GM18498 (cell line): ENCODE measurements around the gene CASD1.

Experiments used
- ATAC-seq: cut with Tn5 transposase; IDR thresholded peaks from one replicate; pipeline ENCODE4 v1.9.1; 2021; ENCODE audit warnings: mild to moderate bottlenecking, moderate library complexity; ENCODE audit not compliant: unreplicated experiment

Gene CASD1

GRCh38 chr7:94578614-94579013, 69.0 kb downstream of the CASD1 start:
- no peak for ATAC-seq

DNA sequence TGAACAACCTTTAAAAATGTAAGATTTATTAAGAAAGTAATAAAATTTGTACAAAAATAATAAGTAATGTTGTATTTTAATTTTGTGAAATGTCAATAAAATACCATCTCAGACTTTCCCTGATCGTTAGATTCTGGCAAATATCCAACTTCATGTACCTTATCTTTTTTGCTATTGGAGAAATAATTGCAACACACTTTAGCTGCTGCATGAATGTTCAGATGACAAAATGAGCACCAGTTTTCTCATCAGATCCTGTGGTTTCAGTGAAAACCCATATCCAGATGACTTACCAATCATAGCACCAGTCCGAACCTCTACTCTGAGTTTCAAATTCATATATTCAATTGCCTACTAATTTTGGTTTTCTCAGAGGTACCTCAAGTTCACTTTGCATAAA, 69.9 kb downstream of the CASD1 start:
- ATAC-seq, result no peak

GRCh38 chr7:94580601-94581000, 71.0 kb downstream of the CASD1 start:
- no peak for ATAC-seq

DNA sequence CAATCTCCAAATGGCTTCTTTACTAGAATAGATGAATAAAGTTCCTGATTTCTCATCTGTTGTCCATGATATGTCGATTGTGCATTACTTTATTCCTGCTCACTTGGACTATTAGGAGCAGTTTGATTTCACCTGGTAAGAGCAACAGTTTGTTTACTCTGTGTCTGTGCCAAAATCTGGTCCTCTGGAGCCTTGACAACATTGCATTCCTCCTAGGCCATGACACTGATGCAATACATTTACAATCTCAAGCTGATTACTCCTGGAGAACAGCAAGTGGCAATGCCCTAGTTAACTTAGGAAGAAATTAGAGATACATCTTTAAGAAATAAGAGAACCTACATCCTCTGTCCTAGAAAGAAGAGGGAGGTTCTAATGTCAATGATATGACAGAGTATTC, 74.5 kb downstream of the CASD1 start:
- ATAC-seq, result no peak

DNA sequence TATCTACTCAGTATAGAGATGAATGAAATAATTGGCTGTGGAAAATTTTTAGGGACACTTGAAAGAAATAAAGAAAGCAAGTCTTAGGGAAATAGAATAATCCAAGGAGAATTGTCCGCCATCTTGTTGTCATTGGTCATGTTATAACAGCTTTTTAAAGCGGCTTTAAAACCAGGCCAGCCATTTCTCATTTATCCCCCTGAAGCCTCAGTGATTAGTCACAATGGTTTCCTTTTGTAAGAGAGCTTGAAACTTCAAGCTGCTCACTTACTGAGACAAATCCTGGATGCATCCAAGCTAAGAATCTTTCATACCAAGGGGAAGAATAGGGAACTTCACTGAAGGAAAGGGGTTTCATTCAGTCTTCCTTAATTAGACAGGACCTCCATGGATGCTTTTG, 78.5 kb downstream of the CASD1 start:
- ATAC-seq, result no peak

DNA sequence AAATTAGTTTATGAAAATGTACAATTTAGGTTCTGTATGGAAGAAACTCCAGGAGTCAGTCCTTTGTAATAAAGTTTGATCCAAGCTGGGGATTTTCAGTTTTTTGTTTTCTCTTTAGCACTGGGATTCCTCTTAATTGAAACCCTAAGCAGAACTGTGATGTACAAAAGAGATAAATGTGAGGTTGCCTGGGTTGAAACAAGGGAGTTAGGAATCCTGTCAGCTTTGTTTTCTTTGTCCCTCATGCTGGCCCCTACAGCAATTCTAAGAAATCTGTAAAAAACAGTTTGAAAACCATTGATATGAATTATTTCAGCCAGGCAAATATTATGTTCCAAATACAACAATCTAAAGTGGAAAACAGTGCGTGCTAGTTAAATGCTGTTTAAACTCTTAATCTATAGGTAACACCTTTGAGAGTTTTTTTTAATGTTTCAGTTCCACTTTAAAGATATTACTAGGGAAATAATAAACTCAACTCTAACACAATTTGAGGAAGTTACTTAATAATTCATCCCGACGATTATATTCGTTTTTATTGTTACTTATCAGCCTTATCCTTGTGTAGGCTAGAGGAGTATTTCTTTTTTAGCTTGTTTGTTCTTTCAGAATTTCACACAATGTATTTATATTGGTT, 81.0 kb downstream of the CASD1 start:
- no peak for ATAC-seq

GRCh38 chr7:94591176-94591575, 81.6 kb downstream of the CASD1 start:
- peak; percentile 71 for ATAC-seq

DNA sequence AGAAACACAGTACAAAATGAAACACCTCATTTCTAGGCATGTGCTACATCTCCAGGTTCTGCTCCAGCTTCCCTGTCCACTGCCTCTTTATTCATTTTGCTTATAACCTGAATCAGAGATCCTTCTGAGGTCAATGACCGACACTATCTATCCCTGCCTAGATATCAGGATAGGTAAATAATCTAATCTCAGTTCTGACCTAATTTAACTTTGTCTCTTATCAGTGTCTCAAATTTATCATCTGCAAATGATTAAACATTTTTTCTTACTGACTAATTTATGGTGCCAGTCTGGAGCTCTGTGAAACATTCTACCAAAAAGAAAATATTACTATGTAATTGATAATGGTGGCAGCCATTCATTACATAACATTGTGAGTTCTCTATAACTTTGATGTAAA, 85.3 kb downstream of the CASD1 start:
- ATAC-seq, result no peak

DNA sequence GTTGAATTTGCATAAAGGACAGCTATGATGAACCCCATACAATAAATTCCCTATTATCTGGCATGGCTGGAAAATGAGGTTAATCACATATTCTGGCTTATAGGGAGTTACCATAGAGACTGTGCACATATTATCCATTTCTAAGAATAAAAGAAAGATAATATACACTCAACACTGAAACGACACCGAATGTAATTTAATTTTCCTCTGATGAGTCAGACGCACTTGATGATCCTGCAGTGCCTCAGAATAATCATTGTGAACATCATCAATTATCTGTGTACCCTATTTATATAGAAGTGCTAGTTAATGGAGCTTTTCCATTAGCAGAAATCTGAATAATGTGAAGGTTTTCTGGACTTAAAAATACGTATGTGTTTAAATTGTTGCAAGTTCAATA, 86.1 kb downstream of the CASD1 start:
- no peak for ATAC-seq

GRCh38 chr7:94600267-94600666, 90.7 kb downstream of the CASD1 start:
- no peak for ATAC-seq

DNA sequence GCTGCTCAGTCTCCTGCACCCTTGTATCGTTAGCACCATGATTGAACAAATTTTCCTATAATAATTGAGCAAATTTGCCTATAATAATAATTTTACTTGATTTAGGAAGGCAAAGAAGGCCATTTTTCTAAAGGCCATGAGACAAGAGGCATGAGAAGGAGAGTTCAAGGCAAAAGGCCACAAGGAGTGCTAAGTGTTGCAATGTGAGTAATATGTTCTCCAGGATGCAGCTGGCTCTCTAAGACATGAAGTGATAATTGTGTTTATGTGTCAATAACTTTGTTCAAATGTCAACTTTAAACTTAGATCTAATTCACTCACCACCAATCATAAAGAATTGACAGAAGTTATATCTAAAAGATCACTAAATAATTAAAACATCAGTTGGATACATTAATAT, 92.6 kb downstream of the CASD1 start:
- no peak for ATAC-seq

DNA sequence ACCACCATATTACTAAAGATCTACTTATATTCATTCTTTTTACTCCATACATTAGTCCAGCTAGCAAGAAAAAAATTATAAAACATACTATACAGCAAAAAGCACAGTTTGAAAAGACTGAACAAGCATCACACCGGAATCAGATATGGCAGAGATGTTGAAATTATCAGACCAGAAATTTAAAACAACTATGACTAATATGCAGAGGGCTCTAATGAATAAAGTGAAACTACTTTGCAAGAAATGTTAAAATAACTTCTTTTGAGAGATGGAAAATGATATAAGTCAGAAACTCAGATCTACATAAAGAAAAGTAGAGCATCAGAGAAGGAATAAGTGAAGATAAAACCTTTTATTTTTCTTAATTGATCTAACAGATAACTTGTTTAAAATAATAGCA, 95.4 kb downstream of the CASD1 start:
- no peak for ATAC-seq
